GM12801 (cell line): ENCODE data around the gene HFE.

Experiments used
- TF ChIP-seq, protein P1 (sequence below): IDR thresholded peaks from one replicate; pipeline ENCODE4 v1.5.1; 2011; ENCODE audit warnings: control low read depth; ENCODE audit not compliant: insufficient read length; ENCODE audit errors: extremely low read depth

HFE gene

DNA sequence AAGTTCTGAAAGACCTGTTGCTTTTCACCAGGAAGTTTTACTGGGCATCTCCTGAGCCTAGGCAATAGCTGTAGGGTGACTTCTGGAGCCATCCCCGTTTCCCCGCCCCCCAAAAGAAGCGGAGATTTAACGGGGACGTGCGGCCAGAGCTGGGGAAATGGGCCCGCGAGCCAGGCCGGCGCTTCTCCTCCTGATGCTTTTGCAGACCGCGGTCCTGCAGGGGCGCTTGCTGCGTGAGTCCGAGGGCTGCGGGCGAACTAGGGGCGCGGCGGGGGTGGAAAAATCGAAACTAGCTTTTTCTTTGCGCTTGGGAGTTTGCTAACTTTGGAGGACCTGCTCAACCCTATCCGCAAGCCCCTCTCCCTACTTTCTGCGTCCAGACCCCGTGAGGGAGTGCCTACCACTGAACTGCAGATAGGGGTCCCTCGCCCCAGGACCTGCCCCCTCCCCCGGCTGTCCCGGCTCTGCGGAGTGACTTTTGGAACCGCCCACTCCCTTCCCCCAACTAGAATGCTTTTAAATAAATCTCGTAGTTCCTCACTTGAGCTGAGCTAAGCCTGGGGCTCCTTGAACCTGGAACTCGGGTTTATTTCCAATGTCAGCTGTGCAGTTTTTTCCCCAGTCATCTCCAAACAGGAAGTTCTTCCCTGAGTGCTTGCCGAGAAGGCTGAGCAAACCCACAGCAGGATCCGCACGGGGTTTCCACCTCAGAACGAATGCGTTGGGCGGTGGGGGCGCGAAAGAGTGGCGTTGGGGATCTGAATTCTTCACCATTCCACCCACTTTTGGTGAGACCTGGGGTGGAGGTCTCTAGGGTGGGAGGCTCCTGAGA is at the start of gene HFE:
Gene HFE (plus strand): TSS at position 146 of the 832 bp plus-strand sequence. CDS start 12 bp downstream, at position 158.
- TF ChIP-seq, protein P1, sequence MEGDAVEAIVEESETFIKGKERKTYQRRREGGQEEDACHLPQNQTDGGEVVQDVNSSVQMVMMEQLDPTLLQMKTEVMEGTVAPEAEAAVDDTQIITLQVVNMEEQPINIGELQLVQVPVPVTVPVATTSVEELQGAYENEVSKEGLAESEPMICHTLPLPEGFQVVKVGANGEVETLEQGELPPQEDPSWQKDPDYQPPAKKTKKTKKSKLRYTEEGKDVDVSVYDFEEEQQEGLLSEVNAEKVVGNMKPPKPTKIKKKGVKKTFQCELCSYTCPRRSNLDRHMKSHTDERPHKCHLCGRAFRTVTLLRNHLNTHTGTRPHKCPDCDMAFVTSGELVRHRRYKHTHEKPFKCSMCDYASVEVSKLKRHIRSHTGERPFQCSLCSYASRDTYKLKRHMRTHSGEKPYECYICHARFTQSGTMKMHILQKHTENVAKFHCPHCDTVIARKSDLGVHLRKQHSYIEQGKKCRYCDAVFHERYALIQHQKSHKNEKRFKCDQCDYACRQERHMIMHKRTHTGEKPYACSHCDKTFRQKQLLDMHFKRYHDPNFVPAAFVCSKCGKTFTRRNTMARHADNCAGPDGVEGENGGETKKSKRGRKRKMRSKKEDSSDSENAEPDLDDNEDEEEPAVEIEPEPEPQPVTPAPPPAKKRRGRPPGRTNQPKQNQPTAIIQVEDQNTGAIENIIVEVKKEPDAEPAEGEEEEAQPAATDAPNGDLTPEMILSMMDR = no peak

DNA sequence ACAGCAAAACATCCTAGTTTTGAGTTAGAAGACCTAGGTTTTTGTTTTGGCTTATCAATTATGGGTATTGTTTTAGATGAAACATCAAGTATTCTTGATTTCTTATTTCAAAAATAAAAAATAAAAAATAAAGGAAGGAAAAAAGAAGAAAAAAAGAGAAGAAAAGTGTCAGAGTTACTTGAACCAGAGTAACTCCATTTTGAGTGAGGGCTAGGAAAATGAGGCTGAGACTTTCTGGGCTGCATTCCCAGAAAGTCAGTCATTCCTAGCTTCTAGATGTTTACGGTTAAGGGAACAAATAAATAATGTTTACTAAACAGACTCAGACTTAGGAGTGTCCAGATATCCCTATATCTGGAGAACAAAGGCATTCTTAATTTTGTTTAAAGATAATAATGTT is 45.3 kb upstream of the HFE start:
- TF ChIP-seq, protein P1 = no peak

GRCh38 chr6:26043384-26044139 is 43.7 kb upstream of the HFE start:
- TF ChIP-seq, protein P1 = no peak

GRCh38 chr6:26044140-26045064 is 42.8 kb upstream of the HFE start:
- TF ChIP-seq, protein P1 = no peak

GRCh38 chr6:26045065-26045927 is 41.9 kb upstream of the HFE start:
- TF ChIP-seq, protein P1 = no peak

- TF ChIP-seq, protein P1 = no peak
These were observed 41.3 kb upstream of the HFE start for GRCh38 chr6:26045928-26046368.
